ENCODE results near the gene ATG9B. TPM values are rescaled to one million over a fixed set of nuclear protein-coding genes. Genes with fewer than 3 reads are reported as not detected.

Gene ATG9B
- total RNA-seq, 1 experiment from 2014 or later = 0.25 TPM

DNA sequence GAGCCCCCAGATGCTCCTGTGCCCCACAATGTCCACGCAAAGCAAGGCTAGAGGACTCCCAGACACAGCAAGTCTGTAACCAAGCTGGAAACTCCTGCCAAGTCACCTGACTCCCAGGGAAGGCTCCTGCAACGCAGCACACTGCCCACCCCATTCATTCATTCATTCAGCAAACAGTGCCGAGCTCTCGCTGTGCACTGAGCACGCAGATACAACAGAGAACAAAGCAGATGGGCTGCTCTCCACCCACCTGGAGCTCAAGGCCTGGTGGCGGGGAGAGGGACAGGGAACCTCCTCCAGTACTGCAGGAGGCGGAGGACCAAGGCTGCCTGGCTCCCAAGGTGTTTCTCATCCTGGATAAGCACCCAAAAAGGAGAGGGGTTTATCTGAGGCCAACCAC, 54.8 kb downstream of the ATG9B start:
- no peak for DNase-seq (ENCODE audit: extremely low read depth, low read depth)

DNA sequence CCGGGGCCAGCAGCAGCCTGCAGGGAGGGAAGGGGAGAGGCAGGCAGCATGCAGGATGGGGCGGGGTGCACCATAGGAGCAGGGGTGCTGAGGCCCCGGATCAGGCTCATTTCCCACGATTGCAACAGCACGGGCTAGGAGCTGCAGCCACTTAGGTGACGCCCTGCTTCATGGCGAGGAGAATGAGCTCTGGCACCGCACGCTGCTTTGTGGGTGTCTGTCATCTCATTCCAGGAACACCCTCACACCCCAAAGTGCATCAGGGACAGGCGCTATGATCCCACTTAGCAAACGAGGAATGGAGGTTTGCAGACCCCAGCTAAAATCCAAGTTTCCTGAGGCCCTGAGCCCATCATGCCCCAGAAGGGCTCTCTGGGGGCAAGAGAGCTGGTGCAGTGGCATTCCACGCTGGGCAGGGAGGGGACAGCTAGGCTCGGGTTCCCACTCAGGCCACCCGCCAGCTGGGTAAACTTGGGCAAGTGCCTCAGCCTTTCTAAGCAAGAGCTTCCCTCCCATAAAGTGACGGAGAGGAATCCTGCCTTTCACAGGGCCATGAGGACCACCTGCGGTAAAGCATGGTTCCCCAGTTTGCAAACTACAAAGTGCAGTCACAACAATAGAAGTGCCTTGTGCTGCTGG, 55.4 kb downstream of the ATG9B start:
- DNase-seq (ENCODE audit: extremely low read depth, low read depth) = peak; percentile 38

DNA sequence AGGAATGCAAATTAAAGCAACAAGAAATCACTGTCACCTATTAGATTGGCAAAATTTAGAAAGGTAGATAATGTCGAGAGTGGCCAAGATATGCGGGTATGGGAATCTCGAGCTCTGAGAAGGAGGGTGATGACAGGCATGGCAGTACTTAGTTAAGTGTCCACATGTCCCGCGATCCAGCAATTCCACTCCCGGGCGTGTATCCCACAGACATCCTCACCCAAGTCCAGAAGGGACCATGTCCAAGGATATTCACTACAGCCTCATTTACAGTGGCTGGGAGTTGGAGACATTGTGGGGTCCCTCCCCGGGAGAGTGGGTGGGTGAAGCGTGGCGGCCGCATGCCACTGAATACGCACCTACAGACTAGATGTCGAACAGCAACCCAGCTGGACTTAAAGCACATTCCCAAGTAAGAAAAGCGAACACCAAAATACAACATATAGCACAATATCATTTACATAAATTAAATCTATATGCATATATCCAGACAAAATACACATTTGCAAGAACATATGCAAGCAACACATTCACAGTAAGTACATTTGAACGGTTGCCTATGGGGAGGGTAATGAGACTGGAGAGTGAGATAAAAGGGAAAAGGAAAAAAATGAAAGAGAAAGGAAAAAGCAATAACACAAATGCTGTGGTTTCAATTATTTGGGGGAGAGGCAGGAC, 56.1 kb downstream of the ATG9B start:
- DNase-seq (ENCODE audit: extremely low read depth, low read depth) = no peak

DNA sequence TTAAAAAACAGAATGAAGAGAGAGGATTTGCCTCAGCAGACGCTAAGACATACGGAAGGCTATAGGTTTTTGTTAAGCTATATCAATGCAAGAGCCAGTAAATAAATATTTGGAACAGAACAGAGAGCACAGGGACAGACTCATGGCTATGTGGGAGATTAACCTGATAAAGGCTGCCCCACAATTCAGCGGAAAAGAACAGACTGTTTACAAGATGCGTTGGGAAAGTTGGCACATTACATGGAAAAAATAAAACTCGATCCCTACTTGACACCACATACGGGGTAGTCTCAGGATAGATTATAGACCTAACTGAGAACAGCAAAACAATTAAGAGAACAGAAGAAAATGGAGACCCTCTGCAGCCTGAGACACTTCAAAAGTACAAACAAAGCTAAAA, 56.9 kb downstream of the ATG9B start:
- no peak for DNase-seq (ENCODE audit: extremely low read depth, low read depth)

DNA sequence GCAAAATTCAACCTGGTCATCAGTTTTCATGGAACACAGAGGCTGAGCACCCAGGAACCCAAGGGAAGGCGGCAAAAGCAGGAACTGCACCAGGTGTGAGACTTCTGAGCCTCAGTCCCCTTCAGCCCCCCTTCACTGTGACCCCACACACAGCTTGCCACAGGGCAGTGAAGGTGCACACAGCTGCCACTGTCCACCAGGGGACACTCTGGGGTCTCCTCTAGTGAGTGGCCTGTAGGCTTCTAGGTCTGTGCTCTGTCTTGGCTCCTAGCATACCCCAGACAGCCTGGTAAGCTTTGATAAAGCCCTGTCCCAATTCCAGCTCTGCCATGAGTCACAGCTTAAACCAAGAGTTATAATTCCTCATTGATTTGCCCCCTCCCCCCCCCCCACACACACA, 58.3 kb downstream of the ATG9B start:
- no peak for DNase-seq (ENCODE audit: extremely low read depth, low read depth)

DNA sequence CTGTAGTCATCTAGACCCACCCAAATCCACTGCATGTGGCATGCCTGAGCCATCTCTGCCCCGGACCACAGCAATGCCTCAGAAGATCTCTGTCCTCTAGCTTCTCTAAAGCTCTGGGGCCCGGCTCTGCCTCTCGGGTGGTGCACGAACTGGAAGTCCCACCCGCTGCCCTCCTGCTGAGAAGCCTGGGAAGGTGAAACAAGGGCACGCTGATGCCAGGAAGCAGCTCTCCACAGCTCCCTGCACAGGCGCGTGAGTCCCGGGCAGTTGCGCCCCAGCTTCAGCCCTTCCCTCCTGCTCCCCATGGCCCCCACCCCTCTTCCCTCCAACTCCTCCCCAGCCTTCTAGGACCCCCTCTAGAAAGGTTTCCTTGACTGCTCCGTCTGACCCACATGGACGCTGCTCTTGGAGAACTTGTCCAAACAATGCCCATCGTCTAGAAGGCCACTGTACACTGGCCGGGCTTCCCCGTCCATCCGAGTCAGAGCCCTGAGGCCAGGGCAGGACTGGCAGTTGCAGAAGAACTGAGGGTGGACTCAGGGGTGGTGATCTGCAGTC, 58.9 kb downstream of the ATG9B start:
- no peak for DNase-seq (ENCODE audit: extremely low read depth, low read depth)

Other genes with a start within 250 kb of the ATG9B start
- gene TMEM176B, start 224.1 kb downstream of the ATG9B start, total RNA-seq (2014; rRNA removed; shearing (Covaris generic)) = not detected in 2 replicates
- 0.10 TPM in 1 of 2 replicates, not detected in the other for gene TMEM176A, start 223.7 kb downstream of the ATG9B start, total RNA-seq (2014; rRNA removed; shearing (Covaris generic))
- gene AOC1, start 172.0 kb downstream of the ATG9B start, total RNA-seq (2014; rRNA removed; shearing (Covaris generic)) = not detected in 2 replicates
- 0.27 and 0.58 TPM in 2 replicates for gene KCNH2, start 46.2 kb downstream of the ATG9B start, total RNA-seq (2014; rRNA removed; shearing (Covaris generic))
- gene NOS3, start 33.5 kb downstream of the ATG9B start, total RNA-seq (2014; rRNA removed; shearing (Covaris generic)) = 0.30 and 0.46 TPM in 2 replicates
- gene ABCB8, start 4.0 kb upstream of the ATG9B start, total RNA-seq (2014; rRNA removed; shearing (Covaris generic)) = 26.8 and 32.7 TPM in 2 replicates
- 1.1 and 2.0 TPM in 2 replicates for gene ASIC3, start 24.0 kb upstream of the ATG9B start, total RNA-seq (2014; rRNA removed; shearing (Covaris generic))
- 10.8 and 13.1 TPM in 2 replicates for gene CDK5, start 33.4 kb upstream of the ATG9B start, total RNA-seq (2014; rRNA removed; shearing (Covaris generic))
- 199 and 223 TPM in 2 replicates for gene SLC4A2, start 35.1 kb upstream of the ATG9B start, total RNA-seq (2014; rRNA removed; shearing (Covaris generic))
- 63.4 and 77.1 TPM in 2 replicates for gene FASTK, start 56.3 kb upstream of the ATG9B start, total RNA-seq (2014; rRNA removed; shearing (Covaris generic))
- gene TMUB1, start 59.0 kb upstream of the ATG9B start, total RNA-seq (2014; rRNA removed; shearing (Covaris generic)) = 35.2 and 46.6 TPM in 2 replicates
- 39.6 and 43.2 TPM in 2 replicates for gene AGAP3, start 62.0 kb upstream of the ATG9B start, total RNA-seq (2014; rRNA removed; shearing (Covaris generic))
- not detected in 2 replicates for gene GBX1, start 143.2 kb upstream of the ATG9B start, total RNA-seq (2014; rRNA removed; shearing (Covaris generic))
- gene ASB10, start 162.8 kb upstream of the ATG9B start, total RNA-seq (2014; rRNA removed; shearing (Covaris generic)) = not detected in 2 replicates
- gene H2BK1, start 186.0 kb upstream of the ATG9B start, total RNA-seq (2014; rRNA removed; shearing (Covaris generic)) = not detected in 2 replicates
- gene ABCF2, start 202.7 kb upstream of the ATG9B start, total RNA-seq (2014; rRNA removed; shearing (Covaris generic)) = 70.0 and 73.6 TPM in 2 replicates
- gene CHPF2, start 208.0 kb upstream of the ATG9B start, total RNA-seq (2014; rRNA removed; shearing (Covaris generic)) = 33.3 and 33.7 TPM in 2 replicates
- gene SMARCD3, start 224.2 kb upstream of the ATG9B start, total RNA-seq (2014; rRNA removed; shearing (Covaris generic)) = 39.0 and 43.5 TPM in 2 replicates

Data from NCI-H460 (cell line).